Fibroblast of mammary gland (primary cell): ENCODE results near the gene PSTPIP1.

Experiments used
- DNase-seq: peaks from one replicate; pipeline ENCODE4 v3.0.0-alpha.2; 2010; ENCODE audit warnings: low read depth
- H3K4me3 ChIP-seq: 2 replicates; pipeline ENCODE4 v1.5.1; 2011; ENCODE audit warnings: low read depth, mild to moderate bottlenecking, low read length, moderate library complexity; ENCODE audit not compliant: control insufficient read depth
- CTCF ChIP-seq: conservative IDR thresholded peaks from 2 replicates; pipeline ENCODE4 v1.5.1; 2011; ENCODE audit warnings: low read depth, low read length, inconsistent platforms; ENCODE audit not compliant: control insufficient read depth, insufficient read depth

Gene PSTPIP1

GRCh38 chr15:77031376-77032050, 36.6 kb downstream of the PSTPIP1 start:
- no peak for TF ChIP-seq CTCF
- no peak overlapping the region for H3K4me3 ChIP-seq
- DNase-seq, result no peak

- no peak for DNase-seq
- H3K4me3 ChIP-seq, result no peak overlapping the region
- TF ChIP-seq CTCF, result no peak
Measured at GRCh38 chr15:77032052-77032646, 37.2 kb downstream of the PSTPIP1 start.

- no peak for TF ChIP-seq CTCF
- no peak for DNase-seq
Measured at GRCh38 chr15:77032647-77033416, 37.9 kb downstream of the PSTPIP1 start.

GRCh38 chr15:77033417-77033728, 38.4 kb downstream of the PSTPIP1 start:
- no peak overlapping the region for H3K4me3 ChIP-seq
- no peak for DNase-seq
- TF ChIP-seq CTCF, result no peak

More at GRCh38 chr15:77032647-77033416, 37.9 kb downstream of the PSTPIP1 start:
- H3K4me3 ChIP-seq, result no peak overlapping the region

- no peak for TF ChIP-seq CTCF
- H3K4me3 ChIP-seq, result no peak overlapping the region
- no peak for DNase-seq
Measured at GRCh38 chr15:77033729-77034671, 39.1 kb downstream of the PSTPIP1 start.
